Measurements from ENCODE around the gene AAR2.

The AAR2 gene

GRCh38 chr20:36260316-36260715 is 24.0 kb downstream of the AAR2 start:
- no peak for DNase-seq (ENCODE audit: low read depth, low spot score)

- no peak for DNase-seq (ENCODE audit: low read depth, low spot score)
Observed at GRCh38 chr20:36261389-36262105, 25.3 kb downstream of the AAR2 start.

- no peak for DNase-seq (ENCODE audit: low read depth, low spot score)
Observed at GRCh38 chr20:36262440-36262839, 26.2 kb downstream of the AAR2 start.

DNA sequence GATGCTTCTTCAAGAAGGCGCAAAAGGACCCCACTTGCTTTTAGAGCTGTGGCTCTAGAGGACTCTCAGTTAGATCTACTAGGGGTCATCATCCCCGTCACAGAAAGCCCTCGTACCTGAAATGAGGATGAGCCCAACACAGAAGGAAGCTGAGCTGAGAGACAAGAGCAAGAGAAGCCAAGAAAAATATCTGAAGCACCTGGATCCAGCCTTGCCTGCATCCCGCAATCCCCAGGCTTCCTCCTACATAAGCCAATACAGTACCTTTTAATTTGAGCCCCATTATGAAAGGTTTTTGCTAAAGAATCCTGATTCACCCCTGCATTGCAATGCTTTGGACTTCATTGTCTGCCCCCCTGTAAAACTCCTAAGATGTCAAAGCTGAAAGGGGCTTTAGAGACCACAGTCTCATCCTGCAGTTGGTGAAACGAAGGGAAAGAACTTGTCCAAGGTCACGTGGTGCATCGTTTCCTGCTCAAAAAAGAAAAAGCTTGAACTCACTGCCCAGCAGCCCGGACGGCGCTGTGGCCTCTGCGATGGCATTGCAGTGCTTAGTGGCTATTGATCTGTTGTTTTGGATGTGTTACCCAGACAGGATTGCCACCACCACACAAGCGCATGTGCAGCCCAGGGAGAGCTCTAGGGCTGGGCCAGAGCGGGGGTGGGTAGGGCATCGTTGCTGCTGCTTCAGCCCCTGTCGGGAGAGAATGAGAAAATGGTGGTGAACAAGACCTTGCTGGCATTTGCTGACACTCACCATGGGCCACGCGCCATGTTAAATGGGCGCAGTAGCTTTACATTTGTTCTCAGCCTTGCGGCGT is 28.4 kb downstream of the AAR2 start:
- no peak for DNase-seq (ENCODE audit: low read depth, low spot score)

- no peak for DNase-seq (ENCODE audit: low read depth, low spot score)
Observed at GRCh38 chr20:36266189-36266588, 29.9 kb downstream of the AAR2 start.

- DNase-seq (ENCODE audit: low read depth, low spot score): no peak
Observed at GRCh38 chr20:36267605-36268381, 31.5 kb downstream of the AAR2 start.

DNA sequence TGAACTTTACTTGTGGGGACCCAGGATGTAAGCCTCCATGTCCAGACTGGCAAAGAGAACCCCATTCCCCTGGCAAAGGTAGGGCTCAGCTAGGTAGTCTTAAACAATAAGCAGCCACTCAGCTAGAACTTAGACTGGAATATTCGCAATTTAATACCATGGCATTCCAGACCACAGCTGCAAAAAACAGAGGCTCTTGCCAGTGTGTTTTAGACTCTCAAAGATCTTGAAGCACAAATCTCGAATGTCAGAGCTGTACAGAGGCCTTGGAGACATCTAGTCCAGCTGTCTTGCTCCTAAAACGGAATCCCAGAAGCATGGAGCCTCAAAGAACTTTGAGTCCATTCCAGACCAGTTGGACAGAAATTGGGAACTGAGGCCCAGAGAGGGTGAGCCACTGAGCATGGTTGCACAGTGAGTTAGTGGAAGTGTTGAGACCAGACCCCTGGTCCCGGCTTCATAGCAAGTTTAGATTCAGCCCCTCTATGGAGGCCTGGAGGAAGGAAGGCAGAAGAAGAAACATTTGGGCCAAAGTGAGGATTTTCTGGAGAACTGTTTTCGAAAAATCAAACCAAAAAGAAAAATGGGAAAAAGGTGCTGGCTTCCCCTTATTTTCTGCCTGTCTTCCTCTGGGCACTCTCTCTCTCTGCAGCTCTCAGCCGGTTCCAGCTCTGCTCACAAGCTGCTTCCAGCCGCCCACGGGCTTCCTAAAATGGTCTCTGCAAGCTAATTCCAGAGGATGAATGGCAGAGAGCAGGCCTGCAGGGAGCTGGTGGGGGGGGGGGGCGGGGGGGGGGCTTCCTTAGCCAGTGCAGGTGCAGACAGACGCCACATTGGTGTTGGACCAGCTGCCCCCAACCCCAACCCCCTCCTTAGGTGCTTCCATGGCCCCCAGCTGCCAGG is 32.4 kb downstream of the AAR2 start:
- DNase-seq (ENCODE audit: low read depth, low spot score): no peak

- DNase-seq (ENCODE audit: low read depth, low spot score): no peak
Observed at GRCh38 chr20:36269507-36269906, 33.2 kb downstream of the AAR2 start.

DNA sequence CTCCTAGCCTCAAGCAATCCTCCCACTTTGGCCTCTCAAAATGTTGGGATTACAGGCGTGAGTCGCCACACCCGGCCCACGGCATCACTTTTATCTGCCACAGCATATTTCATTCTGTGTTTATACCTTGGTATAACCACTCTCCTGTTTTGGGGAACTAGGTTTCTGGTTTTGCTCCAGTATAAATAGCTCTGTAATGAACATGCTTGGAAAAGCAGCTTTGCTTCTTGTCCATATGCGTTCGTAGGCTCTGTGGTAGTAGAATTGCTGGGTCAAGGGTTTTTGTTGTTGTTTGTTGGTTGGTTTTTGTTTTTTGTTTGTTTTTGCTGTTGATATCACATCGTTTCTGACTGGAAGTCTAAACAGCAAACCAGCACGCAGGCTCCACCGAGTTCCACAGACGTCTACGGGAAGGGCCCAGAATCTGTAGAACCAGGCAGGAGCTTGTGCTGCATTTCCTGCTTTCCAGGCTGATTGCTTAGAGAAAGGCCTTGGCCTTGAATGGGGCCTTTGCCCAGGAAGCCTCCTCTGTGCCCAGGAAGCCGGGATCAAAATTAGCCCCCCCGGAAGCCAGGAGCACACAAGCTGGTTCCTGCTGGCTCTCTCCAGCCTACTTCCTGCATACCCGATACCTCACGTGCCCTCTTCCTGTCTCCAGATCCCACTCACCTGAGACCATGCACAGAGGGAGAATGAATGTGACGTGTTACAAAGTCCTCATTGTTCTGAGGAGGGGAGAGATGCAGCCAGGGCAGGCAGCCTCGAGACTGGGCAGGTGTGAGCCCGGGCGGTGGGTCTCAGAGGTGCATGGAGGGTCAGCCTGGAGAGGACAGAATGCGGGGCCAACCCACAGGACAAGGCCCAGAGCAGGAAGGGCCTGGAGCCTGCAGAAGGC is 34.7 kb downstream of the AAR2 start:
- no peak for DNase-seq (ENCODE audit: low read depth, low spot score)

- no peak for DNase-seq (ENCODE audit: low read depth, low spot score)
Observed at GRCh38 chr20:36271639-36272546, 35.6 kb downstream of the AAR2 start.

GRCh38 chr20:36272547-36273220 is 36.4 kb downstream of the AAR2 start:
- DNase-seq (ENCODE audit: low read depth, low spot score): no peak

DNA sequence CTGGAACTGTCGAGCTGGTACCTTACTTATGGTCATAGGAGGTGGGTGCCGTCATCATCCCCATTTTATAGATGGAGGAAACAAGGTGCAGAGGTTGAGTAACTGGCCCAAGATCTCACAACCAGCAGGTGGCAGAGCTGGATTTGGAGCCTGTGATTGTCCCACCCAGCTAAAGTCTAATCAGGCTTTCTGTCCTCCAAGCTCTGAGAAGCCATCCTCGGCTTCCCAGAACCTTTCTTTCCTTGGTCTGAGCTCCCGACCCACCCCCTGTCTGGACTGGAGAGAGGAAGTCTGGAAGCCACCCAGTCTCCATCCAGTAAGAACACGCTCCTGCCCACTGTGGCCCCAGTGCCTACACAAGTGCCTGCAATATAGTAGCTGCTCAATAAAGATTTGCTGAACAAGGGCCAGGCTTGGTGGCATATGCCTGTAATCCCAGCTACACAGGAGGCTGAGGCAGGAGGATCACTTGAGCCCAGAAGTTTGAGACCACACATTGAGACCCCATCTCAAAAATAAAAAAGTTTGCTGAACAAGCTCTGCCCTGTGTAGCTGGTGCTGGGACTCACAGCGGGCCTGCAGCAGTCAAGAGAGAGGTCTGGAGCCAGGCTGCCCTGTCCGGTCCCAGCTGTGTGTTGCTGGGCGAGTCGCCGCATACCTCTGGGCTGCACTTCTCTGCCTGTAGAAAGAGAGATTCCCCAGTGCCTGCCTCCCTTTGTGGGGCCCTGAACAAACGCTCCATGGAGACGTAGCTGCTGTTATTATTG is 37.3 kb downstream of the AAR2 start:
- no peak for DNase-seq (ENCODE audit: low read depth, low spot score)

DNA sequence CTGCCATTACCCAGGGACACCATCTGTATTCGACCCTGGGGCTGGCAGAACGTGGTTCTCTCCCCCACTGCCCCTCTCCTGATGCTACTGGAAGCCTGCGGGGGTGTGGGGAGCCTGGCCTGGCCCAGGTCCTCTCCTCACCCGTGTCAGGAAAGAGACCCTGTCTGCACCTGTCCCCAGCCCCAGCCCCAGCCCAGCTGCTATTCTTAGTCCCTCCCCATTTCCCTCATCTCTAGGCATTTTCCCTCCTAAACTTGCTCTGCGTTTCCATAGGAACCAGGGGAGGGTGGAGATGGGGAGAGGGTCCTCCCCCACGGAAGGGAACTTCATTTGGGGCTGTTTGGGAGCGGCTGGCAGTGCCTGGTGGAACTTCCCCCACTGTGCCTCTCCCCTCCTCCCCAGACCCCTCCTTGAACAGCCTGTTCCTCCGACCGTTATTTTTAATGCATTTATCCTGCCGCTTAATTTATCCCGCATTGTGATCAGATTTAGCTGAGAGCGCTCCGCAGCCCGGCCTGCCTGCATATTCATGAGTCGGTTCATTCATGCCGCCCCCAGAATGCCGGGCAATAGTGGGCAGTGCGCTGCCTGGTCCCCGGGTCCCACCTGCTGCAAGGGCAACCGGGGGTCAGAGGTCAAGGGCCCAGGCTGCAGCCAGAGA is 38.0 kb downstream of the AAR2 start:
- DNase-seq (ENCODE audit: low read depth, low spot score): no peak

DNA sequence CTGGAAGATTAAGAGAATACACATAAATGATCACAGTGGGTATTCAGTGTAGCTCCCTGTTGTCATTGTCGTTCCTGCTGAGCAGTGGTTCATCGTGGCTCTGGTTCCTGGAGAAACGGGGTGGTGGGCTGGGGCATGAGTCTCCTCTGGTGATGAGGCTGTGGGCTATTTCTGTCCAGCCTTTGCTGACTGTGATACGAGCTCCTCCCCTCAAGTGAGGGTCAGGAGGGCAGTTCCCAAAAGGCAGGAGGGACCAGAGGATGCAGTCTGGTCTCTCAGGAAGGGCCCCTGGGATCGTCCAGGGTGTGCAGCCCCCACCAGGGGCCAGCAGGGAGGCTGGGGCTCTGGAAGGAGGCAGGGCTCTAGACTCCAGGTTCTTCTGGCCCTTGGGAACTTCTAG is 38.7 kb downstream of the AAR2 start:
- DNase-seq (ENCODE audit: low read depth, low spot score): no peak

GRCh38 chr20:36275441-36276189 is 39.3 kb downstream of the AAR2 start:
- DNase-seq (ENCODE audit: low read depth, low spot score): no peak

DNA sequence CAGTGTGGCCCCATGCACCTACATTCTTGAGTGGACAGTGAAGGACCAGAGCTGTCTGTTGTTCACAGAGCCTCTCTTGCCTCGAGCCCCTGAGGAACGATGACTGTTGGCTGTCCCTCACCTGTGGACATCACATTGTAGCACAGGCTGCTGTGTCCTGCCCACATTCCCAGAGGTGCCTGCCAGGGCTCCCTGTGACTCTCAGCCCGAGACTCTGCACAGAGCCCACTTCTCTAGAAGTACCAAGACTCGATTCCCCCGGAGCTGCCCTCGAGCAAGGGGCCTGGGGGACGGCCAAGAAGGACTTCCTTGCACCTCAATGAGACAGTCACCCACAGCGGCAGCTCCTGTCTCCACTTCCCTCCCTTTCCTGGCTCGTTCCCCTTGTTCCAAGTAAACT is 41.3 kb downstream of the AAR2 start:
- no peak for DNase-seq (ENCODE audit: low read depth, low spot score)

- DNase-seq (ENCODE audit: low read depth, low spot score): no peak
Observed at GRCh38 chr20:36279362-36279761, 43.1 kb downstream of the AAR2 start.
